NB4 (cell line): ENCODE data around the gene BAZ1A.

Experiments
- CTCF ChIP-seq: IDR thresholded peaks from one replicate; pipeline ENCODE4 v1.5.1; 2012; ENCODE audit warnings: low read depth, low read length
- POLR2A ChIP-seq: IDR thresholded peaks from 2 replicates; pipeline ENCODE4 v1.6.1; 2011; ENCODE audit warnings: mild to moderate bottlenecking; ENCODE audit not compliant: insufficient read length; ENCODE audit errors: extremely low read depth

- no peak for TF ChIP-seq CTCF
- no peak for TF ChIP-seq POLR2A
Observed at GRCh38 chr14:34837801-34838322, 37.3 kb downstream of the BAZ1A start.
